HS-5 (cell line): ENCODE data around the gene SLC22A12.
"Not testable (repeated sequence)": the region's sequence is repeated elsewhere in the genome, so short reads cannot be mapped to it uniquely, and the experiment has no call there.

Source experiments
- DNase-seq: peaks from one replicate; pipeline ENCODE4 v3.0.0-alpha.2; 2012; ENCODE audit warnings: low read depth

The SLC22A12 gene

GRCh38 chr11:64590763-64591221 lies at the start of gene SLC22A12:
TSS of gene SLC22A12 (plus strand) at chr11:64591220. CDS start at chr11:64591557, 337 bp downstream.
- no peak for DNase-seq

GRCh38 chr11:64542172-64543125 lies 48.6 kb upstream of the SLC22A12 start:
- no peak for DNase-seq

- no peak for DNase-seq
Observed at GRCh38 chr11:64543818-64544217, 47.2 kb upstream of the SLC22A12 start.

DNA sequence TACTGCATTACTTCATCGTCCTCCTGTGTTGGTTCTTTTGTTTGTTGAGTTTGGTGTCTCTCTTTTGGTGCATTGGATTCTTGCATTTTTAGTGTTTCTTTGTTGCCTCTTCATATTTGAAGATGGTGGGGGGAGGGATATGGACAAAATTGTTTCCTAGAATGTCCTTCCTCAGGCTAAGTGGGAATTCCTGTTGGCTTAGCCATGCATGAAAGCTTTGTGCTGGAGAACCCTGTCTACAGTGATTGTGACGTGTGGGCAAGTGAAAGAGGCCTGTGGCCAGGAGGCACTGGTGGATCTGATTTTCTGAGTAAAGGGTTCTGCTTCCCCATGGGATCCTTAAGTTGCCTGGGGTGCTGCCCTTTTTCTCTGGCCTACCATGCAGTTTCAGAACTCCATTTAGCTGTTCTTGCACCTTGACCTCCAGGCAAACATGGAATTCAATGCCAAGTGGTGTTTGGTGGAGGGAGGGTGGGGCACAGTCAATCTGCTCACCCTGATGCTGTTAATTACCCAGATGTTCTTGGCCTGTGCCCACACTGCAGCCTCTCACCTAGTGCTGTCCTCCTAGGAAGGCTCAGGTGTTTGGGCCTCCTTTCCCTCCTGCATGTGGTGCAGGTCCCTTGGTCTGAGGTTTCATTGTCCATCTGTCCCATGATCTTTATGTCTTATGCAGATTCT lies 46.3 kb upstream of the SLC22A12 start:
- DNase-seq, result no peak

DNA sequence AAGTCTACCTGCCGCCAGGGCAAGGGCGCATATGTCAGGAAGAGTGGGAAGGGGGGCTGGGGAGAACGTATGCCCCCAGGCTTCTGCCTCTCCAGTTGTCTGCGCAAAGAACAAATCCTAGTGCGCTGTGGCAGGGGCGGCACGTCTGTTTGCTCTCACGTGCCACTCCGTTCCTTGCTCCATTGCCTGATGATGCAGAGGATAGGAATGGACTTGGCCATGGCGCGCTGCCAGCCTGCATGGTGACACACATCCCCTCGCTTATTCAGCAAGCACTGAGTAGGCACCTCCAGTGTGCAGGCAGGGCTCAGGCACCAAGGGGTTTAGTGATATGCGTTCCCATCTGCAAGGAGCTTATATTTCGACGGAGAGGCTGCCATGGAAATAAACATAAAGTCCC lies 45.4 kb upstream of the SLC22A12 start:
- peak; percentile 86 for DNase-seq

DNA sequence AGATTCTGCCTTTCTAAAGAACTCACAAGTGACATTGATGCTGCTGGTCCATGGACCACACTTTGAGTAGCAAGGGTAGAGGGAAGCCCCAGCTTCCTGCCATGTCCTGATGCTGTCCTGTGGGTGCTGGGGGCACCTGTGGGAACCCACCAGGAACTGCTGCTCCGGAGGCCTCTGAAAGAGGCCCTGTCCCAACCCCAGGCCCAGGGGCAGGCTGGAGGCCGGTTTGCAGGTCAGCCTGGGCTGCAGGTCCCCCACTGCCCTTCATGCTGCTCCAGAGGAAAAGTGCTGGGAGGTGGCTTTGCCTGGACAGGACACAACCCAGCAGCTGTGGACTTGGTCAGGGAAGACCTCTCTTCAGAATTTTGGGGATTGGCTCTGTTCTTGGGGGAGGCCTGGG lies 44.8 kb upstream of the SLC22A12 start:
- no peak for DNase-seq

- DNase-seq, result no peak
Observed at GRCh38 chr11:64546600-64546999, 44.4 kb upstream of the SLC22A12 start.

DNA sequence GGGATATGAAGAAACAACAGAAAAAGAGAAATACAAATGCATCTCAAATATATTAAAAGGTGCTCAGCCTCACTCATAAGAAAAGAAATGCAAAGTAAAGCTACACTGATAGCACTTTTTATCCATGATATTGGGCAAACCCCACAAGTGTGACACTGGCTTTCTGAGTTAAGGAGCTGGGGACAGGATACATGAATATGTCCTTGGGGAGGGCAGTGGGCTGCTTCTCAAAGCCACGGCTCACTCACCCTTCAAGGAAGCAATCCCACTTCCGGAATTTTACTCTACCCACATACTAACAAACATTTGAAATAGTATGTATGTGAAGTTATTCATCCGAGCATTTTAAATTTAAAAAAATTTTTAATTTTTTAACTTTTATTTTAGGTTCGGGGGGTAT lies 41.1 kb upstream of the SLC22A12 start:
- DNase-seq, result no peak

DNA sequence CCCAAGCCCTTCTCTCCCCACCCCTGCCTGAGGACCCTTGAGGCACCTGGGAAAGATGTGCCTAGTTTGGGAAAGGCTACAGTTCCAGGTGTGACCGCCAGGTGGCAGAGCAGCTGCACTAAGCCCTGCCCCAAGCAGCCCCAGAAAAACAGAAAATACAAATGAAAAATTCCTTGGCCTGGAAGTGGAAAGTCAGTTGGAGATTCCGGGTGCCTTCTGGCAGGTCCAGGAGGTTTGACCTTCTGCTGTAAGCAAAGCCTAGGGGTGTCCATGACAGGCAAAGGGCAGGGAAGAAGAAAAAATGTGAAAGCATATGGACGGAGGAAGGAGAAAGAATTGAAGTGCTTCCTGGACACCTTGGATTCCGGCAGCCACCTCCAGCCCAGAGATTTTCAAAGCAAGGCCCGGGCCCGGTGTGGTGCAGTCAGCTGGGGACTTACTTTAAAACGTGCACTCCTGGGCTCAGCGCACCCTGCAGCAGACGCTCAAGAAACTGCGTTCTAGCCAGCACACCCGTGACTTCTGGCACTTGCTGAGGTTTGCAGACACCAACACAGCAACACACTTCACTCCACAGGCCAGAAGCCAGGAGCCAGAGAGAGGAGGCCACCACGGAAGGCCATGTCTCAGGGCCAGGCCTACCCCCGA lies 37.3 kb upstream of the SLC22A12 start:
- no peak for DNase-seq

- no peak for DNase-seq
Observed at GRCh38 chr11:64556044-64556720, 34.8 kb upstream of the SLC22A12 start.

- DNase-seq, result no peak
Observed at GRCh38 chr11:64556721-64557250, 34.2 kb upstream of the SLC22A12 start.

DNA sequence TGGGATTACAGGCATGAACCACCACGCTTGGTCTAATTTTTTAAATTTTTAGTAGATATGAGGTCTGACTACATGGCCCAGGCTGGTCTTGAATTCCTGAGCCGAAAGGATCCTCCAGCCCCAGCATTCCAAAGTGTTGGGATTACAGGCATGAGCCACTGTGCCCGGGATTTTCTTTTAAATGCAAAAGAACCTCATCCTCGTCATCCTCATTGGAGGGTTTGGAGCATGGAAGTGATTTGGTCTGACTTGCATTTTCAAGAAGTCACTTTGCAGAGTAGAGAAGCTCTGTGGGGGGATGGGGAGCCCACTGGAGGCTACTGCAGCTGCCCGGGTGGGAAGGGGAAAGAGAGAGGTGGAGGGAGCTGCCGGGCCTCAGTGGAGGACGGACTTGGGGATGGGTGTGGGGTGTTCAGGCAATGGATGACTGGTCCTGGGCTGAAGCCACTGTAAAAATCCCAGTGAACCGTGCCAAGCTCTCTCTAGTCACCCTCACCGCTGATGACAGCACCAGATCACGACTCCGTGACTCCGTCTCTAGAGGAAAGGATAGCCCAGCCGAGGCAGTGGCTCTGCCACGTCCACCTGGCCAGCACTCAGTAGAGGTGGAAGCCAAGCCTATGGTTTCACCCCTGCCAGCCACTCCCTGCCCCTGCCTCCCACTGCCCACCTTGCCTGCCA lies 32.8 kb upstream of the SLC22A12 start:
- no peak for DNase-seq

DNA sequence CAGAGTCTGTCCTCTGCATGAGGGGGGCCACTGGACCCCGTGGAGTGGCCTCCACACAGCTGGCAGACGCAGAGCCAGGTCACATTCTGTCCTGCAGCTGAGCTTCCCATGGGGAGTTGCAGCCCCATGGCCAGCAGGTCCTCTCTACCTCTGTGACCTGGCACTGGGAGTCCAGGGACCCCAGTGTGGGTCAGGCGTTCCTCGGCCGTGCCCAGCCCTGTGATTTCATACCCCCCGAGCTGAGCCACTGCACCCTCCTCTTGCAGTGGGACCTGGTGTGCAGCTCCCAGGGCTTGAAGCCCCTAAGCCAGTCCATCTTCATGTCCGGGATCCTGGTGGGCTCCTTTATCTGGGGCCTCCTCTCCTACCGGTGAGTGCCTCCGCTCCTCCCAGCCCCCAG lies 32.2 kb upstream of the SLC22A12 start:
- no peak for DNase-seq

GRCh38 chr11:64559351-64560138 lies 31.5 kb upstream of the SLC22A12 start:
- no peak for DNase-seq

DNA sequence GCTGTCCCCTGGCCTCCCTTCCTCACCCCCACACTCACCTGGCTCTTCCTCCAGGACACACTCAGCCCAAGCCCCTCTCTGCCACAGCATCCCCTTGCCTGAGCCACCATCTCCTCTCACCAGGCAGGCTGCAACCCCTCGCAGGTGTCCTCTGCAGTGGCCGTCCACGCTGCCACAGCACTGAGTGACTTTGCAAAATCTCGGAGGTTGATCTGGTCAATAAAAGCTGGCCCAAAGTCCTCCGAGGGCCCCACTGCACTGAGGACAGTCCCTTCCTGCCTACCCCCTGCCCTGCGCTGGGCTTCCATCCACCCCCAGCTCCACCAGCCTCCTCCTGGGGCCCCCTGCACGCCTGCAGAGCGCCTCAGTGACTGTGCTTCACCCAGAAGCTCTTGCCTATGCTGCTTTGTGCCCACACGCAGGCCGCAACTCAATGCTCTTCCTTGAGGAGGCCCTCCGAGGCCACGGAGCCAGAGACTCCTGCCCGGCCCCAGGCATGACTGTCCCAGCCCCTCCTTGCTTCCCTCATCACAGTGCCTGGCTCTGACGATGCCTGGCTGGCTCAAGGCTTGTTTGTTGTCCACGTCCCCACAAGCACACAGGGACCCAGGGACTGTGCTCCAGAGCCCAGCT lies 30.8 kb upstream of the SLC22A12 start:
- no peak for DNase-seq

GRCh38 chr11:64560941-64561340 lies 30.1 kb upstream of the SLC22A12 start:
- no peak for DNase-seq

GRCh38 chr11:64561429-64561828 lies 29.6 kb upstream of the SLC22A12 start:
- DNase-seq, result not testable (repeated sequence)

- no peak for DNase-seq
Observed at GRCh38 chr11:64561984-64562722, 28.9 kb upstream of the SLC22A12 start.

- DNase-seq, result no peak
Observed at GRCh38 chr11:64562723-64563351, 28.2 kb upstream of the SLC22A12 start.
